ENCODE measurements around the gene PHACTR3.
"Not testable (repeated sequence)": the region's sequence is repeated elsewhere in the genome, so short reads cannot be mapped to it uniquely, and the experiment has no call there.

PHACTR3 gene

GRCh38 chr20:59832406-59833363 is 228.3 kb downstream of the PHACTR3 start:
- no peak for DNase-seq

GRCh38 chr20:59835057-59835447 is 230.7 kb downstream of the PHACTR3 start:
- DNase-seq: no peak

GRCh38 chr20:59835448-59836395 is 231.4 kb downstream of the PHACTR3 start:
- no peak for DNase-seq

GRCh38 chr20:59836767-59837166 is 232.4 kb downstream of the PHACTR3 start:
- no peak for DNase-seq

GRCh38 chr20:59837623-59838394 is 233.5 kb downstream of the PHACTR3 start:
- no peak for DNase-seq

- DNase-seq: no peak
Observed at GRCh38 chr20:59839400-59839799, 235.1 kb downstream of the PHACTR3 start.

GRCh38 chr20:59845472-59845871 is 241.1 kb downstream of the PHACTR3 start:
- no peak for DNase-seq

- no peak for DNase-seq
Observed at GRCh38 chr20:59848182-59848581, 243.8 kb downstream of the PHACTR3 start.

- DNase-seq: no peak
Observed at GRCh38 chr20:59850018-59850641, 245.8 kb downstream of the PHACTR3 start.

GRCh38 chr20:59856526-59856925 is 252.2 kb downstream of the PHACTR3 start:
- not testable (repeated sequence) for DNase-seq

- DNase-seq: not testable (repeated sequence)
Observed at GRCh38 chr20:59856941-59857340, 252.6 kb downstream of the PHACTR3 start.

- DNase-seq: no peak
Observed at GRCh38 chr20:59857966-59858365, 253.6 kb downstream of the PHACTR3 start.

GRCh38 chr20:59858425-59858824 is 254.1 kb downstream of the PHACTR3 start:
- DNase-seq: no peak

GRCh38 chr20:59861401-59861800 is 257.1 kb downstream of the PHACTR3 start:
- no peak for DNase-seq

GRCh38 chr20:59863058-59863457 is 258.7 kb downstream of the PHACTR3 start:
- DNase-seq: no peak

- DNase-seq: no peak
Observed at GRCh38 chr20:59864726-59865125, 260.4 kb downstream of the PHACTR3 start.

GRCh38 chr20:59866338-59866737 is 262.0 kb downstream of the PHACTR3 start:
- DNase-seq: no peak

- no peak for DNase-seq
Observed at GRCh38 chr20:59871096-59871495, 266.8 kb downstream of the PHACTR3 start.

- no peak for DNase-seq
Observed at GRCh38 chr20:59873409-59873808, 269.1 kb downstream of the PHACTR3 start.

GRCh38 chr20:59880198-59880597 is 275.9 kb downstream of the PHACTR3 start:
- no peak for DNase-seq

GRCh38 chr20:59884494-59884893 is 280.2 kb downstream of the PHACTR3 start:
- DNase-seq: no peak

- DNase-seq: no peak
Observed at GRCh38 chr20:59888050-59888449, 283.7 kb downstream of the PHACTR3 start.
